NCI-H128 (cell line): ENCODE results near the gene MRO.

Source experiments
- DNase-seq: peaks from one replicate; lab custom pipeline; 2025; ENCODE audit not compliant: unreplicated experiment; lab: John Stamatoyannopoulos, UW

MRO gene

GRCh38 chr18:50748243-50749229 lies 71.3 kb downstream of the MRO start:
- DNase-seq: no peak

- DNase-seq: no peak
Observed at GRCh38 chr18:50747849-50748242, 72.0 kb downstream of the MRO start.

- DNase-seq: no peak
Observed at GRCh38 chr18:50745945-50746344, 73.9 kb downstream of the MRO start.
